NCI-H748 treated with DMSO at 0.1 percent for 48 hours (cell line): ENCODE data around the gene CCK.

ENCODE experiments used
- DNase-seq: peaks from one replicate; lab custom pipeline; 2025; lab: John Stamatoyannopoulos, UW

CCK gene

DNA sequence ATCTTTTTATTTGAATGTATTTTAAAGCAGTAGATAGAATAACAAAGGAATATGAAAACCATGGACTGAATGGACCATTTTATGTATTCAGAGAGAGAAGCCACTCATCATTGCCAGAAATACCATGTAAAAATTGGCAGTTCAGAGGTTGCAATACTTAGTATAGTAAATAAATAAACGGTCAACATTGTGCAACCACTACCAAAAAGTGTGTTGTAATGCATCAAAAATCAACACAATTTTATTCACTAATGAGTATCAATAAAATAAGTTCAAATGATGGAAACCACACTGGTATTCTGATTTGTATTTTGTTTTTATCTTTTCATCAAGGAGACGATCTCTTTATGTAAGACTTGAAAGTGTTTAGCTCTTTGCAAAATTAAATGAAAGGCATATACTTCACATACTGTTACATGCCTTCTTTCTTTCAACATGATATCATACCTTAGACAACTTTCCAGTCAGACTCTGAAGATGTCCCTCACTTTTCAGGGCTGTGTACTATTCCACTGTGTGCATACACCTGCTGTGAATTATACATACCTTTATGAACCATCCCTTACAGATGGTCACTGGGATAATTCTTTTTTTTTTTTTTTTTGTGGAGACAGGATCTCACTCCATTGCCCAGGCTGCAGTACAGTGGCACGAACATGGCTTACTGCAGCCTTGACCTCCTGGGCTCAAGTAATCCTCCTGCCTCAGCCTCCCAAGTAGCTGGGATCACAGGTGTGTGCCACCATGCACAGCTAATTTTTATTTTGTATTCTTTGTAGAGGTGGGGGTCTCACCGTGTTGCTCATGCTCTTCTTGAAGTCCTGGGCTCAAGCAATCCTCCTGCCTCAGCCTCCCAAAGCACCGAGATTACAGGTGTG, 40.3 kb downstream of the CCK start:
- DNase-seq = no peak

GRCh38 chr3:42224658-42225421, 41.1 kb downstream of the CCK start:
- DNase-seq = no peak

- DNase-seq = no peak
Observed at GRCh38 chr3:42224178-42224577, 41.8 kb downstream of the CCK start.

- DNase-seq = no peak
Observed at GRCh38 chr3:42222942-42223693, 42.9 kb downstream of the CCK start.

GRCh38 chr3:42220436-42221121, 45.4 kb downstream of the CCK start:
- no peak for DNase-seq

- no peak for DNase-seq
Observed at GRCh38 chr3:42216931-42217333, 49.1 kb downstream of the CCK start.

- no peak for DNase-seq
Observed at GRCh38 chr3:42216302-42216701, 49.7 kb downstream of the CCK start.

DNA sequence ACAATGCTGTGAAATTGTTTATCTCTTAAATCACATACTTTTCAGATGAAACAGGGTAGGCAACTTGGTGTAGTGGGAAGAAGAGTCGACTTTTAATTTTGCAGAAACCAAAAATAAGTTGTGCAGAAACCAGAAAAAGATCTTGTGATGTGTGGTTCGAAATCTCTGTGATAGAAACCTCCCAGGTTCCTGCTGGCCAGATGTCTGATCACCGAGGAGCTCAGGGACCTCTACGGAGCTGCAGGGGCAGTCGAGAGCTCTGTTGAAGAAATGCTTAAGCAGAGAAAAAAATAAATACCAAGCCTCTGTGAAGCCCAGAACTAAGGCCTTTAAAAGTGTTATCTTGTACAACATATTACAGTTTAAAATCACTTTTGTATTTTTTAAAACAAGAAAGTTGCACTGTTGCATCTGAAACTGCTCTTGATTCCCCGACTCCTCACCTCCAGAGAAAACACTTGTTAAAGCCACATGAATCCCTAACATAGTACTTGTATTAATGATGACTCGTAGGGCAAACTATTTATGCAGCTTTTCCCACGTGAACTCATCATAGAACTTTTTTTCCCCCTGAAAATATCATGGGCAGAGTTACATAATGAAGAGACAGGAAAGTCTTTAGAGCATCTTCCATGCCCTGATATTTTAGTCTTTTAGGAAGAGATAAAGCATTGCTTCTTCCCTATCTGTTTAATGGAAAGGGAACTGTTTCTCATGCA, 51.3 kb downstream of the CCK start:
- no peak for DNase-seq

DNA sequence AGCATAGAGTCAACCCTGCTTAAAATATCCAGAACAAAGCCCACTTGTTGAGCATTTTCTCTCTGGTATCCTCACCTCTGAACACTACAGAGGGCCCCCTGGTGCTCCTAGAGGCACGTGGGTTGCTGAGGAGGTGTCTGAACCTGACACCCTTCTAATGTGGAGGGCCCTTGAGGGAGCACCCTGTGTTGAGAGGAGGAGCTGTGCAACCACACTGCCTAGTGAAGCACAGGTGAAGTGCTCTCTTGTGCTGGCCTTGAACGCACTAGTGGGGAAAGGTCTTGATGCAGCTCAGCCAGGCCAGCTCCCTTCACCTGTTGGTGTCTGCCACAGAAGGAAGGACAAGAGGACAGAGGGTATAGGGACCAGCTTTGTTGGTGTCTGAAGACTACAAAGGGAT, 51.9 kb downstream of the CCK start:
- DNase-seq = no peak

DNA sequence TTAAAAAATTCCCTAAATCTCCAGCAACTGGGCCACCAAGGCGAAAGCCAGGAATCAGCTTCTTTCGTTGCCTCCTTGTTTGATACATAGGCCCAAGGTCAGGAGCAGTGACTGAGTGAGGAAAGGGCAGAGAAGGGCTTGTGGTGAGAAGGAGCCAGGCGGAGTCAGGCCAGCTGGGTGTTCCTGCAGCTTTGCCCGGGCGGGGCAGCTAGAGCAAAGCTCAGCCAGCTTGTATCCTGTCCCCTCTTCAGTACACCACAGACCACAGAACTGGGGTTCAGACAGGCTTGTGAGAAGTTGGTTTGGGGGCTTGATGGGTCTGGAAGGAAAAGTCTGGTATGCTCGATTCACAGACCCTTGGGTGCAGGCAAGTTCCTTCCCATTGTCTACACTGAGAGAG, 52.6 kb downstream of the CCK start:
- no peak for DNase-seq

GRCh38 chr3:42210726-42211125, 55.3 kb downstream of the CCK start:
- no peak for DNase-seq

GRCh38 chr3:42209917-42210316, 56.1 kb downstream of the CCK start:
- DNase-seq = no peak
